ENCODE data around the gene MRFAP1L1. TPM values are rescaled to one million over a fixed set of nuclear protein-coding genes. Genes with fewer than 3 reads are reported as not detected.

The MRFAP1L1 gene
- polyA plus RNA-seq, 1 donor from 2014 or later = 438 TPM

- Histone ChIP-seq H3F3A (ENCODE audit: insufficient read depth, low read length, poor library complexity, severe bottlenecking) (no peaks in the 10 kb centered on the region), H3K9me2 (ENCODE audit: insufficient read depth, low read length) (no peaks in the 10 kb centered on the region), H3K9me3 (ENCODE audit: low read length) (no peaks in the 10 kb centered on the region), H3K4me2 (ENCODE audit: low read length) (no peak overlapping the region), H2AFZ (ENCODE audit: low read depth, low read length) (no peak overlapping the region), H3K27ac (ENCODE audit: low read length) (no peak overlapping the region), H3K36me3 (ENCODE audit: insufficient read depth, low read length) (no peaks in the 10 kb centered on the region), H4K20me1 (ENCODE audit: insufficient read depth) (no peaks in the 10 kb centered on the region), H3K79me2 (replicated peaks; ENCODE audit: insufficient read depth, low read length) (no peaks in the 10 kb centered on the region), H3K4me3 (ENCODE audit: low read length) (no peak overlapping the region), H3K9ac (ENCODE audit: low read length) (no peak overlapping the region), H3K27me3 (ENCODE audit: insufficient read depth, low read depth, low read length) (no peaks in the 10 kb centered on the region)
- TF ChIP-seq SMC3 (conservative IDR thresholded peaks at IDR 0.05; ENCODE audit: poor library complexity) = no peak
- no peak for TF ChIP-seq EP300 (conservative IDR thresholded peaks at IDR 0.05; ENCODE audit: poor library complexity, severe bottlenecking)
- no peak for TF ChIP-seq EZH2 (IDR thresholded peaks at IDR 0.05; ENCODE audit: borderline replicate concordance, insufficient read depth, low read length, poor library complexity, severe bottlenecking)
- TF ChIP-seq, protein P1, sequence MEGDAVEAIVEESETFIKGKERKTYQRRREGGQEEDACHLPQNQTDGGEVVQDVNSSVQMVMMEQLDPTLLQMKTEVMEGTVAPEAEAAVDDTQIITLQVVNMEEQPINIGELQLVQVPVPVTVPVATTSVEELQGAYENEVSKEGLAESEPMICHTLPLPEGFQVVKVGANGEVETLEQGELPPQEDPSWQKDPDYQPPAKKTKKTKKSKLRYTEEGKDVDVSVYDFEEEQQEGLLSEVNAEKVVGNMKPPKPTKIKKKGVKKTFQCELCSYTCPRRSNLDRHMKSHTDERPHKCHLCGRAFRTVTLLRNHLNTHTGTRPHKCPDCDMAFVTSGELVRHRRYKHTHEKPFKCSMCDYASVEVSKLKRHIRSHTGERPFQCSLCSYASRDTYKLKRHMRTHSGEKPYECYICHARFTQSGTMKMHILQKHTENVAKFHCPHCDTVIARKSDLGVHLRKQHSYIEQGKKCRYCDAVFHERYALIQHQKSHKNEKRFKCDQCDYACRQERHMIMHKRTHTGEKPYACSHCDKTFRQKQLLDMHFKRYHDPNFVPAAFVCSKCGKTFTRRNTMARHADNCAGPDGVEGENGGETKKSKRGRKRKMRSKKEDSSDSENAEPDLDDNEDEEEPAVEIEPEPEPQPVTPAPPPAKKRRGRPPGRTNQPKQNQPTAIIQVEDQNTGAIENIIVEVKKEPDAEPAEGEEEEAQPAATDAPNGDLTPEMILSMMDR (IDR thresholded peaks at IDR 0.05; ENCODE audit: poor library complexity, severe bottlenecking) = no peak
Observed at GRCh38 chr4:6692379-6692778, 17.3 kb downstream of the MRFAP1L1 start.

DNA sequence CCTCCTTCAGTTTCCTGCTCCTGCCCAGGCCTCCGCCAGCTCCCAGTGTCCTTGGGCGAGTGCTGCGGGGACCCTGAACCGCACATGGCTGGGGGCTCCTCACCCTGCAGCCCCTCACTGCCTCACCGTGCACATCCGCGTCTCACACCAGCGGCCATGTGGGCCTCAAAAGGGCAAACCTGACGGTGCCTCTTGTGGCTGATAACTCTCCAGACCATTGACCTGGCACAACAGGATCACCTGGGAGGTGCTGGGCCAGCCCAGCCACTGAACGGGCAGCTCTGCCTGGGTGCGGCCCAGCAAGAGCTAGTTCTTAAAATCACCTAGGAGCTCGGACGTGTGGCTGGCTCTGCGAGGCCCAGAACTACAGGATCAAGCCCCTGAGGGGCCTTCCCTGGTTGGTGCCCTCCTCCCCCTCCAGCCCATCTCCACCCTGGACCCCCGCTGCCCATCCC is 20.1 kb downstream of the MRFAP1L1 start:
- Histone ChIP-seq H3K9me3 (ENCODE audit: low read length) (no peaks in the 10 kb centered on the region), H3F3A (ENCODE audit: insufficient read depth, low read length, poor library complexity, severe bottlenecking) (no peaks in the 10 kb centered on the region), H4K20me1 (ENCODE audit: insufficient read depth) (no peaks in the 10 kb centered on the region), H3K79me2 (replicated peaks; ENCODE audit: insufficient read depth, low read length) (no peaks in the 10 kb centered on the region), H3K4me3 (ENCODE audit: low read length) (no peak overlapping the region), H2AFZ (ENCODE audit: low read depth, low read length) (no peak overlapping the region), H3K36me3 (ENCODE audit: insufficient read depth, low read length) (no peaks in the 10 kb centered on the region), H3K4me2 (ENCODE audit: low read length) (no peak overlapping the region), H3K9me2 (ENCODE audit: insufficient read depth, low read length) (no peaks in the 10 kb centered on the region), H3K9ac (ENCODE audit: low read length) (no peak overlapping the region), H3K27ac (ENCODE audit: low read length) (no peak overlapping the region), H3K27me3 (ENCODE audit: insufficient read depth, low read depth, low read length) (no peaks in the 10 kb centered on the region)
- TF ChIP-seq EP300 (conservative IDR thresholded peaks at IDR 0.05; ENCODE audit: poor library complexity, severe bottlenecking) = no peak

DNA sequence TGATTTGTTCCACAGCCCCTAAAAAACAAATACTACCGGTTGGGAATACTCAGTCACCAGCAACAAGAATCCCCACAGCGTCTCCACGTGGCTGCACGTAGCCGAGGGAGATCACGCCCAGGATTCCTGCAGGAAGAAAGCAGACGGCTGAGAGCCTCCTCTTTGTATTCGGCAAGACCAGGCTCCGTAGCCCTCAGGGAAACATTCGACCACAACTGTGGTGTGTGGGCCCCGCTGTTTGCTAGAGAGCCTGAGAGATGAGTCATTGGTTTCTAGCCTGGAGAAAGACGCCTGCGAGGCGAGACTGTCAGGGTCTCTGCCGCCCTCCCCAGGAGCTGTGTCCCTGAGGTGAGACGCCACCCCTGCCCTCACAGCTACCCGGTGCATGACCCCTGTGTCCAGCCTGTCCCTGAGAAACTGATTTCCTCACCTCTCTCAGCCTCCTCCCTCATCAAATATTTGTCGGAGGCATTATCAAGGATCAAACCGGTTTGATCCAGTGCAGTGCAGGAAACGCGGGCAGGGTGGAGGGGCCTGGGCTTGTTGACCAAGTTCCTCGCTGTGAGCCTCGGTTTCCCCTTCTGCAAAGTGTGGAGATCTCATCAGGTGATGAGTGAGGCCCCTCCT is 20.7 kb downstream of the MRFAP1L1 start:
- H3K9ac ChIP-seq (ENCODE audit: low read length) = no peak overlapping the region

More for the DNA sequence above, 20.7 kb downstream of the MRFAP1L1 start:
- TF ChIP-seq POLR2AphosphoS5 (IDR thresholded peaks at IDR 0.05) (no peak), TAF1 (IDR thresholded peaks at IDR 0.05; ENCODE audit: low read depth) (no peak), MXI1 (conservative IDR thresholded peaks at IDR 0.05; ENCODE audit: poor library complexity, severe bottlenecking) (no peak), EP300 (conservative IDR thresholded peaks at IDR 0.05; ENCODE audit: poor library complexity, severe bottlenecking) (no peak), EZH2 (IDR thresholded peaks at IDR 0.05; ENCODE audit: borderline replicate concordance, insufficient read depth, low read length, poor library complexity, severe bottlenecking) (no peak), RAD21 (conservative IDR thresholded peaks at IDR 0.05) (no peak), SMC3 (conservative IDR thresholded peaks at IDR 0.05; ENCODE audit: poor library complexity) (no peak)
- TF ChIP-seq, protein P1 (IDR thresholded peaks at IDR 0.05; ENCODE audit: poor library complexity, severe bottlenecking) = no peak
- TF ChIP-seq, protein P2, sequence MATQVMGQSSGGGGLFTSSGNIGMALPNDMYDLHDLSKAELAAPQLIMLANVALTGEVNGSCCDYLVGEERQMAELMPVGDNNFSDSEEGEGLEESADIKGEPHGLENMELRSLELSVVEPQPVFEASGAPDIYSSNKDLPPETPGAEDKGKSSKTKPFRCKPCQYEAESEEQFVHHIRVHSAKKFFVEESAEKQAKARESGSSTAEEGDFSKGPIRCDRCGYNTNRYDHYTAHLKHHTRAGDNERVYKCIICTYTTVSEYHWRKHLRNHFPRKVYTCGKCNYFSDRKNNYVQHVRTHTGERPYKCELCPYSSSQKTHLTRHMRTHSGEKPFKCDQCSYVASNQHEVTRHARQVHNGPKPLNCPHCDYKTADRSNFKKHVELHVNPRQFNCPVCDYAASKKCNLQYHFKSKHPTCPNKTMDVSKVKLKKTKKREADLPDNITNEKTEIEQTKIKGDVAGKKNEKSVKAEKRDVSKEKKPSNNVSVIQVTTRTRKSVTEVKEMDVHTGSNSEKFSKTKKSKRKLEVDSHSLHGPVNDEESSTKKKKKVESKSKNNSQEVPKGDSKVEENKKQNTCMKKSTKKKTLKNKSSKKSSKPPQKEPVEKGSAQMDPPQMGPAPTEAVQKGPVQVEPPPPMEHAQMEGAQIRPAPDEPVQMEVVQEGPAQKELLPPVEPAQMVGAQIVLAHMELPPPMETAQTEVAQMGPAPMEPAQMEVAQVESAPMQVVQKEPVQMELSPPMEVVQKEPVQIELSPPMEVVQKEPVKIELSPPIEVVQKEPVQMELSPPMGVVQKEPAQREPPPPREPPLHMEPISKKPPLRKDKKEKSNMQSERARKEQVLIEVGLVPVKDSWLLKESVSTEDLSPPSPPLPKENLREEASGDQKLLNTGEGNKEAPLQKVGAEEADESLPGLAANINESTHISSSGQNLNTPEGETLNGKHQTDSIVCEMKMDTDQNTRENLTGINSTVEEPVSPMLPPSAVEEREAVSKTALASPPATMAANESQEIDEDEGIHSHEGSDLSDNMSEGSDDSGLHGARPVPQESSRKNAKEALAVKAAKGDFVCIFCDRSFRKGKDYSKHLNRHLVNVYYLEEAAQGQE (IDR thresholded peaks at IDR 0.05; ENCODE audit: borderline replicate concordance) = no peak
- no peak overlapping the region for H3K4me2 ChIP-seq (ENCODE audit: low read length)
- H3K79me2 ChIP-seq (replicated peaks; ENCODE audit: insufficient read depth, low read length) = no peaks in the 10 kb centered on the region
- H3F3A ChIP-seq (ENCODE audit: insufficient read depth, low read length, poor library complexity, severe bottlenecking) = no peaks in the 10 kb centered on the region
- no peaks in the 10 kb centered on the region for H3K9me2 ChIP-seq (ENCODE audit: insufficient read depth, low read length)
- no peak overlapping the region for H2AFZ ChIP-seq (ENCODE audit: low read depth, low read length)
- H3K9me3 ChIP-seq (ENCODE audit: low read length) = no peaks in the 10 kb centered on the region
- H3K27me3 ChIP-seq (ENCODE audit: insufficient read depth, low read depth, low read length) = no peaks in the 10 kb centered on the region
- H3K4me3 ChIP-seq (ENCODE audit: low read length) = no peak overlapping the region
- H3K27ac ChIP-seq (ENCODE audit: low read length) = no peak overlapping the region
- no peaks in the 10 kb centered on the region for H4K20me1 ChIP-seq (ENCODE audit: insufficient read depth)
- H3K36me3 ChIP-seq (ENCODE audit: insufficient read depth, low read length) = no peaks in the 10 kb centered on the region
